ENCODE data around the gene LHFPL2. TPM values are rescaled to one million over a fixed set of nuclear protein-coding genes. Genes with fewer than 3 reads are reported as not detected.

LHFPL2 gene
- total and polyA plus RNA-seq, 2 donors (not counting 1 experiment from before 2014, with no cell fraction given) = 3.8 to 35.5 TPM

DNA sequence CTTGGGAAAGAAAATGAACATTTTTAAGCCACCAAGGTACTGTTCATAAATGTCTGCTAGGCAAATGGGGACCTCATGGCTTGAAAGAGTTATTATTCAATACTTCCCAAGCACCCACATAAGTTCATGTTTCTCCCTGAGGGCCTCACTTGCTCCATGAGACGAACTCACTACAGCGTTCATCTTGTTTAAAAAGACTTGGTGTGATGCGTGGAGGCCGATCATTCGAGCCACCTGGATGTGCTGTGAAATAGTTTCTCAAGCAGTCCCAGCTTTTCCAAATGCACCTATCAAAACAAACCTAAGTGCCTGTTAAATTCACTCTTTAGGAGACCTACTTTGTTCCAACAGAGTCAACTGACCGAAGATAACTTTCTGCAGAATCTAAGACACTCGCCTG lies 103.2 kb downstream of the LHFPL2 start:
- Mint-ChIP-seq H3K9me3 (ENCODE audit: insufficient read depth) (no peaks in the 10 kb centered on the region), H3K27ac (no peak overlapping the region), H3K27me3 (no peaks in the 10 kb centered on the region), H3K4me3 (no peak overlapping the region), H3K4me1 (peaks cover 8% of the 10 kb centered on the region)
- ATAC-seq (ENCODE audit: low read depth) = no peak
- Histone ChIP-seq H2AFZ (ENCODE audit: insufficient read depth, low read depth, low read length, poor library complexity, severe bottlenecking) (no peak overlapping the region), H3K4me1 (ENCODE audit: control insufficient read depth in 2 of 2, insufficient read depth in 2 of 2, low read length in 2 of 2) (peaks cover 0 to 7% of the 10 kb centered on the region in 2 donors), H3K79me2 (ENCODE audit: control insufficient read depth, insufficient read depth, low read length) (no peaks in the 10 kb centered on the region), H3K27ac (ENCODE audit: low read length in 2 of 2) (no peak overlapping the region), H3K9ac (ENCODE audit: low read length) (no peak overlapping the region), H3K36me3 (replicated peaks in 1 of 2; ENCODE audit: control extremely low read depth in 1 of 2, control insufficient read depth in 1 of 2, extremely low read depth in 1 of 2, insufficient read depth in 2 of 2, low read length in 1 of 2) (no peaks in the 10 kb centered on the region), H3K27me3 (replicated peaks in 1 of 4; ENCODE audit: control extremely low read depth in 1 of 4, control insufficient read depth in 3 of 4, insufficient read depth in 4 of 4, low read length in 3 of 4) (no peaks in the 10 kb centered on the region), H3K4me3 (ENCODE audit: control extremely low read depth in 1 of 5, extremely low read depth in 1 of 5, insufficient read depth in 1 of 5, low read depth in 2 of 5, low read length in 4 of 5) (no peak overlapping the region), H3K9me3 (ENCODE audit: control extremely low read depth in 1 of 3, control insufficient read depth in 2 of 3, insufficient read depth in 1 of 3, low read length in 2 of 3) (no peaks in the 10 kb centered on the region), H3K4me2 (replicated peaks; ENCODE audit: low read depth, low read length, poor library complexity, severe bottlenecking) (no peak overlapping the region), H4K20me1 (ENCODE audit: control insufficient read depth, insufficient read depth, low read length, poor library complexity, severe bottlenecking) (no peaks in the 10 kb centered on the region)
- DNase-seq = no peak
- POLR2A ChIA-PET = no interaction called here
- CTCF ChIA-PET = interaction anchor here (0.7 kb wide), 1 partner anchor 12 kb away, joined by 3 read pairs; no protein-coding TSS in a partner anchor
- 100% methylated on average over 4 of the region's 7 CpGs for WGBS (ENCODE audit: insufficient coverage)
- TF ChIP-seq EZH2 (IDR thresholded peaks at IDR 0.05; ENCODE audit: borderline replicate concordance, insufficient read depth, low read depth, low read length, poor library complexity, severe bottlenecking) = no peak
- TF ChIP-seq, protein P1, sequence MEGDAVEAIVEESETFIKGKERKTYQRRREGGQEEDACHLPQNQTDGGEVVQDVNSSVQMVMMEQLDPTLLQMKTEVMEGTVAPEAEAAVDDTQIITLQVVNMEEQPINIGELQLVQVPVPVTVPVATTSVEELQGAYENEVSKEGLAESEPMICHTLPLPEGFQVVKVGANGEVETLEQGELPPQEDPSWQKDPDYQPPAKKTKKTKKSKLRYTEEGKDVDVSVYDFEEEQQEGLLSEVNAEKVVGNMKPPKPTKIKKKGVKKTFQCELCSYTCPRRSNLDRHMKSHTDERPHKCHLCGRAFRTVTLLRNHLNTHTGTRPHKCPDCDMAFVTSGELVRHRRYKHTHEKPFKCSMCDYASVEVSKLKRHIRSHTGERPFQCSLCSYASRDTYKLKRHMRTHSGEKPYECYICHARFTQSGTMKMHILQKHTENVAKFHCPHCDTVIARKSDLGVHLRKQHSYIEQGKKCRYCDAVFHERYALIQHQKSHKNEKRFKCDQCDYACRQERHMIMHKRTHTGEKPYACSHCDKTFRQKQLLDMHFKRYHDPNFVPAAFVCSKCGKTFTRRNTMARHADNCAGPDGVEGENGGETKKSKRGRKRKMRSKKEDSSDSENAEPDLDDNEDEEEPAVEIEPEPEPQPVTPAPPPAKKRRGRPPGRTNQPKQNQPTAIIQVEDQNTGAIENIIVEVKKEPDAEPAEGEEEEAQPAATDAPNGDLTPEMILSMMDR (IDR thresholded peaks at IDR 0.05) = no peak
- intact Hi-C loops (cut with micrococcal nuclease) = no loop called here

DNA sequence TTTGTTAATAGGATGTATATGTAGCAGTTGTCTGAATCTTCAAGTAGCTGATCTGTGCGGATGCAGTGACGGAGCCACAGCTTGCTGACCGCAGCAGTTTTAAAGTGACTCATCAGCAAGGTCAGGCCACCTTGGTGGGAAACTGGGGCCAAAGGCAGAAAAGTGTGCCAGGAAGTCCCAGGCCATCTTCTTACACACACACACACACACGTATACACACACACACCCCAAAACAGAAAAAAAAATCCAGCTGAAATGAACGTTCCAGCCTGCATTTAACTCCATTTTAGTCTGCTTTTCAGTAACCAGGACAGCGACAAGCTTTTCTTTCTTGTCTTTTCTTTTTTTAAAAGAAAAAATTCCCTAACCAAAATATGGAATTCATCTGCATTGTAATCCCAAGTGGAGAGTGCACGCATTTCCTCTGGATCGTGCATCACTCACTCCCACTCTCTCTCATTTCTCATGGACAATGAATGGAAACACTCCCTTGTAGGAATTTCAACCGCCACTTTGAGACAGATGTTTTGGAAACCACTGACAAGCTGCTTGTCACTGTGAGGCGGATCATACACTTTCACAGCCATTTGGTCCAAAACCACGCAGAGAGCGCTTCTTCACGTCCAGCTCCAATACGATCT lies 103.9 kb downstream of the LHFPL2 start:
- POLR2A ChIA-PET = interaction anchor here (0.6 to 0.7 kb wide), 2 partner anchors 183 to 602 kb away, joined by 3 to 6 read pairs; no protein-coding TSS in a partner anchor
- Histone ChIP-seq H3K36me3 (replicated peaks in 1 of 2; ENCODE audit: control extremely low read depth in 1 of 2, control insufficient read depth in 1 of 2, extremely low read depth in 1 of 2, insufficient read depth in 2 of 2, low read length in 1 of 2) (no peaks in the 10 kb centered on the region), H3K9me3 (ENCODE audit: control extremely low read depth in 1 of 3, control insufficient read depth in 2 of 3, insufficient read depth in 1 of 3, low read length in 2 of 3) (no peaks in the 10 kb centered on the region), H3K4me2 (replicated peaks; ENCODE audit: low read depth, low read length, poor library complexity, severe bottlenecking) (no peak overlapping the region), H3K27ac (ENCODE audit: low read length in 2 of 2) (no peak overlapping the region), H3K4me1 (ENCODE audit: control insufficient read depth in 2 of 2, insufficient read depth in 2 of 2, low read length in 2 of 2) (peaks cover 0 to 7% of the 10 kb centered on the region in 2 donors), H3K27me3 (replicated peaks in 1 of 4; ENCODE audit: control extremely low read depth in 1 of 4, control insufficient read depth in 3 of 4, insufficient read depth in 4 of 4, low read length in 3 of 4) (no peaks in the 10 kb centered on the region), H3K9ac (ENCODE audit: low read length) (no peak overlapping the region), H2AFZ (ENCODE audit: insufficient read depth, low read depth, low read length, poor library complexity, severe bottlenecking) (no peak overlapping the region), H4K20me1 (ENCODE audit: control insufficient read depth, insufficient read depth, low read length, poor library complexity, severe bottlenecking) (no peaks in the 10 kb centered on the region), H3K4me3 (ENCODE audit: control extremely low read depth in 1 of 5, extremely low read depth in 1 of 5, insufficient read depth in 1 of 5, low read depth in 2 of 5, low read length in 4 of 5) (no peak overlapping the region), H3K79me2 (ENCODE audit: control insufficient read depth, insufficient read depth, low read length) (no peaks in the 10 kb centered on the region)
- ATAC-seq (ENCODE audit: low read depth) (no peak), DNase-seq (no peak)
- H3K4me1 Mint-ChIP-seq = peaks cover 8% of the 10 kb centered on the region
- H3K27me3 Mint-ChIP-seq = no peaks in the 10 kb centered on the region
- no peak overlapping the region for H3K27ac Mint-ChIP-seq
- WGBS (ENCODE audit: insufficient coverage) = 82% methylated on average over 9 of the region's 14 CpGs
- intact Hi-C loops (cut with micrococcal nuclease) = no loop called here
- no peak for TF ChIP-seq EZH2 (IDR thresholded peaks at IDR 0.05; ENCODE audit: borderline replicate concordance, insufficient read depth, low read depth, low read length, poor library complexity, severe bottlenecking)
- TF ChIP-seq, protein P1 (IDR thresholded peaks at IDR 0.05) = no peak
- H3K4me3 Mint-ChIP-seq = no peak overlapping the region
- CTCF ChIA-PET = interaction anchor here (0.6 to 0.7 kb wide), 3 partner anchors 9 to 419 kb away, joined by 3 read pairs; no protein-coding TSS in a partner anchor
- no peaks in the 10 kb centered on the region for H3K9me3 Mint-ChIP-seq (ENCODE audit: insufficient read depth)
